ENCODE results near the gene CARD10. TPM values are rescaled to one million over a fixed set of nuclear protein-coding genes. Genes with fewer than 3 reads are reported as not detected.

CARD10 gene
- total and polyA plus RNA-seq, 2 of the 13 experiments (the other 11 are each of a cell fraction or from before 2014, with no cell fraction given) = 35.2 to 55.8 TPM

- peak overlapping the region; percentile 71 for H3K4me2 ChIP-seq (ENCODE audit: low read depth, low read length)
- no peaks in the 10 kb centered on the region for H3K79me2 ChIP-seq (ENCODE audit: insufficient read depth, low read length)
- H4K20me1 ChIP-seq (ENCODE audit: insufficient read depth, low read length) = no peaks in the 10 kb centered on the region
- H2AFZ ChIP-seq (ENCODE audit: low read length) = no peak overlapping the region
- H3K9me3 ChIP-seq (ENCODE audit: low read length) = no peaks in the 10 kb centered on the region
- H3K9ac ChIP-seq (ENCODE audit: insufficient read depth, low read depth, low read length) = peak overlapping the region; percentile 34; the same call in 1 of the 2 replicates
- 24% methylated on average over 10 of the region's 10 CpGs for WGBS (ENCODE audit: low lambda C conversion rate)
- intact Hi-C loops (cut with micrococcal nuclease; ENCODE audit: unreplicated experiment) = no loop called here
- H3K36me3 ChIP-seq (replicated peaks in 1 of 2; ENCODE audit: control insufficient read depth in 1 of 2, insufficient read depth in 2 of 2, low read length in 2 of 2) = peaks cover 4 to 10% of the 10 kb centered on the region in 2 experiments; a peak in 3 of 5 replicates
- 0 out of 5 replicates have a peak, but pooled peaks cover 0 to 14% of the 10 kb centered on the region in 2 experiments for H3K27me3 ChIP-seq (ENCODE audit: control insufficient read depth in 1 of 2, insufficient read depth in 2 of 2, low read length in 2 of 2)
- no peak for FAIRE-seq
- no peak for ATAC-seq
- DNase-seq (ENCODE audit: low spot score) = no peak
- H3K4me3 ChIP-seq (replicated peaks in 1 of 3; ENCODE audit: insufficient read depth in 1 of 3, low read depth in 2 of 3, low read length in 3 of 3) = peak overlapping the region in 1 of 3 experiments; percentile 60; a peak in 1 of 6 replicates
- POLR2A ChIA-PET = interaction anchor here (1.1 to 1.8 kb wide), 3 partner anchors 15 to 25 kb away, joined by 5 to 9 read pairs (median 9); no protein-coding TSS in a partner anchor
- in situ Hi-C loops (cut with HindIII; ENCODE audit: extremely low pct_ligation_motif_present, low pct_unique_long_range_greater_than_20kb) = no loop called here
- peaks cover 79% of the 10 kb centered on the region for H3K4me1 ChIP-seq (ENCODE audit: insufficient read depth, low read length)
- H3K27ac ChIP-seq (ENCODE audit: extremely low read length, insufficient read depth, low read length) = no peak overlapping the region
- no TSS peak for BruUV-seq (replicated peaks)
- CTCF ChIA-PET (ENCODE audit: low intra/inter-chr PET ratio, low total read pairs) = no interaction called here
- TF ChIP-seq KIAA2018 (CRISPR knock-in tag; IDR thresholded peaks at IDR 0.05; ENCODE audit: borderline replicate concordance) (no peak), AGO2 (optimal IDR thresholded peaks at IDR 0.05; ENCODE audit: low read depth, low read length) (peak; percentile 74), PCBP1 (IDR thresholded peaks at IDR 0.05; ENCODE audit: borderline replicate concordance, low read depth, low read length) (peak; percentile 77; the same call in 1 of the 2 replicates), ARNTL (CRISPR knock-in tag; IDR thresholded peaks at IDR 0.05) (no peak), TCF7L2 (IDR thresholded peaks at IDR 0.05; ENCODE audit: low read depth, low read length) (no peak), ZBED4 (CRISPR knock-in tag; IDR thresholded peaks at IDR 0.05; ENCODE audit: borderline replicate concordance) (no peak), TAF15 (IDR thresholded peaks at IDR 0.05; ENCODE audit: low read depth, low read length, poor library complexity, severe bottlenecking) (no peak), ZNF784 (CRISPR knock-in tag; IDR thresholded peaks at IDR 0.05; ENCODE audit: borderline replicate concordance) (no peak), ZSCAN21 (CRISPR knock-in tag; IDR thresholded peaks at IDR 0.05; ENCODE audit: borderline replicate concordance) (no peak), WIZ (CRISPR knock-in tag; IDR thresholded peaks at IDR 0.05) (no peak), ZNF12 (CRISPR knock-in tag; IDR thresholded peaks at IDR 0.05) (no peak)
These were observed 32.1 kb downstream of the CARD10 start for GRCh38 chr22:37487129-37487528.

Data from HepG2 (cell line).